Neural progenitor cell (in vitro differentiated cells): Measurements from ENCODE around the gene NME1. TPM values are rescaled to one million over a fixed set of nuclear protein-coding genes. Genes with fewer than 3 reads are reported as not detected.

ENCODE experiments used
- DNase-seq: peaks from one replicate; pipeline ENCODE4 v3.0.0-alpha.2; 2016; ENCODE audit warnings: low spot score
- H2AFZ ChIP-seq: fragments of 200-600 bp; sonication (generic); replicated peaks from 2 replicates; pipeline ENCODE4 v1.6.1; 2016; ENCODE audit warnings: antibody characterized with exemption
- H3F3A ChIP-seq: fragments of 200-600 bp; sonication (generic); 2 replicates; pipeline ENCODE4 v1.6.1; 2016; ENCODE audit warnings: antibody characterized with exemption, low read depth
- H3K27ac ChIP-seq: fragments of 200-600 bp; sonication (generic); 2 replicates; pipeline ENCODE4 v1.5.1; 2016; ENCODE audit warnings: mild to moderate bottlenecking
- H3K27me3 ChIP-seq: fragments of 200-600 bp; sonication (generic); 2 replicates; pipeline ENCODE4 v1.6.1; 2016; ENCODE audit warnings: mild to moderate bottlenecking, moderate library complexity
- H3K36me3 ChIP-seq: fragments of 200-600 bp; sonication (generic); 2 replicates; pipeline ENCODE4 v1.5.1; 2016
- H3K4me1 ChIP-seq: fragments of 200-600 bp; sonication (generic); 2 replicates; pipeline ENCODE4 v1.6.1; 2016; ENCODE audit warnings: mixed run types
- H3K4me2 ChIP-seq: fragments of 200-600 bp; sonication (generic); 2 replicates; pipeline ENCODE4 v1.6.1; 2016
- H3K4me3 ChIP-seq: fragments of 200-600 bp; sonication (generic); 2 replicates; pipeline ENCODE4 v1.5.1; 2016
- H3K79me2 ChIP-seq: fragments of 200-600 bp; sonication (generic); 2 replicates; pipeline ENCODE4 v1.6.1; 2016; ENCODE audit warnings: low read depth
- H3K9ac ChIP-seq: fragments of 200-600 bp; sonication (generic); 2 replicates; pipeline ENCODE4 v1.6.1; 2016
- H3K9me3 ChIP-seq: fragments of 200-600 bp; sonication (generic); 2 replicates; pipeline ENCODE4 v1.5.1; 2016; ENCODE audit warnings: low read depth
- H4K20me1 ChIP-seq: fragments of 200-600 bp; sonication (generic); 2 replicates; pipeline ENCODE4 v1.6.1; 2016; ENCODE audit warnings: low read depth
- H3K27ac Mint-ChIP-seq: 3 replicates; pipeline ENCODE4 v1.8.0; 2021; ENCODE audit warnings: mixed read lengths
- H3K27me3 Mint-ChIP-seq: 2 replicates; pipeline ENCODE4 v1.8.0; 2022; ENCODE audit warnings: low read depth, mild to moderate bottlenecking, inconsistent platforms, moderate library complexity, mixed read lengths; ENCODE audit not compliant: insufficient read depth
- H3K36me3 Mint-ChIP-seq: 3 replicates; pipeline ENCODE4 v1.8.0; 2021; ENCODE audit warnings: mixed read lengths
- H3K4me1 Mint-ChIP-seq: 3 replicates; pipeline ENCODE4 v1.8.0; 2021; ENCODE audit warnings: mixed read lengths
- H3K4me3 Mint-ChIP-seq: 3 replicates; pipeline ENCODE4 v1.8.0; 2021; ENCODE audit warnings: mild to moderate bottlenecking, moderate library complexity, mixed read lengths
- H3K9me3 Mint-ChIP-seq: 3 replicates; pipeline ENCODE4 v1.8.0; 2020; ENCODE audit warnings: mixed read lengths
- CTCF ChIP-seq: fragments of 200-600 bp; sonication (generic); IDR thresholded peaks from 2 replicates; pipeline ENCODE4 v1.5.1; 2017; ENCODE audit warnings: antibody characterized with exemption, mild to moderate bottlenecking
- EZH2 ChIP-seq: fragments of 200-600 bp; sonication (generic); IDR thresholded peaks from 2 replicates; pipeline ENCODE4 v1.6.1; 2017; ENCODE audit warnings: antibody characterized with exemption, mild to moderate bottlenecking, moderate library complexity
- EZH2phosphoT487 ChIP-seq: fragments of 200-600 bp; sonication (generic); IDR thresholded peaks from 2 replicates; pipeline ENCODE4 v1.6.1; 2017; ENCODE audit warnings: antibody characterized with exemption
- total RNA-seq: library from RNA; depleted of rRNA; stranded (reverse); fragments of >200 nt; gene quantifications from 2 replicates; pipeline ENCODE4 v1.2.3, GENCODE V29; 2015; ENCODE audit warnings: low replicate concordance

The NME1 gene
- total RNA-seq, 1 donor from 2014 or later = 89.5 TPM

GRCh38 chr17:51115179-51115578 is 38.2 kb upstream of the NME1 start:
- Histone ChIP-seq H3K9ac (no peak overlapping the region), H3K36me3 (no peaks in the 10 kb centered on the region), H3K4me2 (no peak overlapping the region), H2AFZ (no peak overlapping the region), H3F3A (peaks cover 8% of the 10 kb centered on the region), H3K4me1 (peaks cover 5% of the 10 kb centered on the region), H3K27me3 (no peaks in the 10 kb centered on the region), H3K79me2 (peaks cover 96% of the 10 kb centered on the region), H3K27ac (no peak overlapping the region), H3K9me3 (no peaks in the 10 kb centered on the region), H3K4me3 (no peak overlapping the region), H4K20me1 (peaks cover 46% of the 10 kb centered on the region)
- Mint-ChIP-seq H3K27me3 (peaks cover 2% of the 10 kb centered on the region), H3K36me3 (peaks cover 3% of the 10 kb centered on the region), H3K4me3 (no peak overlapping the region), H3K9me3 (no peaks in the 10 kb centered on the region), H3K4me1 (peaks cover 18% of the 10 kb centered on the region), H3K27ac (no peak overlapping the region)
- TF ChIP-seq EZH2 = no peak
- TF ChIP-seq CTCF = no peak
- TF ChIP-seq EZH2phosphoT487 = no peak
- no peak for DNase-seq

- Histone ChIP-seq H3K27ac (no peak overlapping the region), H2AFZ (no peak overlapping the region), H4K20me1 (peaks cover 42% of the 10 kb centered on the region), H3F3A (peaks cover 20% of the 10 kb centered on the region), H3K27me3 (no peaks in the 10 kb centered on the region), H3K4me3 (peak overlapping the region; percentile 100), H3K9ac (no peak overlapping the region), H3K79me2 (peaks cover 65% of the 10 kb centered on the region), H3K4me2 (peak overlapping the region; percentile 88), H3K36me3 (no peaks in the 10 kb centered on the region), H3K9me3 (no peaks in the 10 kb centered on the region), H3K4me1 (peaks cover 5% of the 10 kb centered on the region)
- no peak overlapping the region for H3K27ac Mint-ChIP-seq
- peaks cover 33% of the 10 kb centered on the region for H3K4me1 Mint-ChIP-seq
- H3K27me3 Mint-ChIP-seq = peaks cover 6% of the 10 kb centered on the region
- peak overlapping the region; percentile 95 for H3K4me3 Mint-ChIP-seq
- no peak for TF ChIP-seq EZH2
- no peak for TF ChIP-seq CTCF
- no peak for TF ChIP-seq EZH2phosphoT487
- H3K9me3 Mint-ChIP-seq = no peaks in the 10 kb centered on the region
- no peak for DNase-seq
- H3K36me3 Mint-ChIP-seq = no peaks in the 10 kb centered on the region
Measured at GRCh38 chr17:51118330-51119195, 34.8 kb upstream of the NME1 start.

GRCh38 chr17:51119415-51120356 is 33.7 kb upstream of the NME1 start:
- Histone ChIP-seq H3F3A (peaks cover 20% of the 10 kb centered on the region), H3K4me2 (peak overlapping the region; percentile 88), H3K4me1 (peaks cover 5% of the 10 kb centered on the region), H4K20me1 (peaks cover 39% of the 10 kb centered on the region), H3K27ac (peak overlapping the region; percentile 82), H3K27me3 (no peaks in the 10 kb centered on the region), H3K9me3 (no peaks in the 10 kb centered on the region), H3K4me3 (peak overlapping the region; percentile 100), H3K9ac (peak overlapping the region; percentile 59), H3K36me3 (no peaks in the 10 kb centered on the region), H2AFZ (peak overlapping the region; percentile 89), H3K79me2 (peaks cover 54% of the 10 kb centered on the region)
- H3K9me3 Mint-ChIP-seq = no peaks in the 10 kb centered on the region
- peak overlapping the region; percentile 58 for H3K27ac Mint-ChIP-seq
- DNase-seq = peak; percentile 60
- H3K27me3 Mint-ChIP-seq = peaks cover 4% of the 10 kb centered on the region
- no peak for TF ChIP-seq EZH2
- peak; percentile 22 for TF ChIP-seq CTCF
- H3K4me3 Mint-ChIP-seq = peak overlapping the region; percentile 95
- no peaks in the 10 kb centered on the region for H3K36me3 Mint-ChIP-seq
- peaks cover 33% of the 10 kb centered on the region for H3K4me1 Mint-ChIP-seq
